ENCODE results near the gene SKAP1.
"Not testable (repeated sequence)": the region's sequence is repeated elsewhere in the genome, so short reads cannot be mapped to it uniquely, and the experiment has no call there.

The SKAP1 gene

DNA sequence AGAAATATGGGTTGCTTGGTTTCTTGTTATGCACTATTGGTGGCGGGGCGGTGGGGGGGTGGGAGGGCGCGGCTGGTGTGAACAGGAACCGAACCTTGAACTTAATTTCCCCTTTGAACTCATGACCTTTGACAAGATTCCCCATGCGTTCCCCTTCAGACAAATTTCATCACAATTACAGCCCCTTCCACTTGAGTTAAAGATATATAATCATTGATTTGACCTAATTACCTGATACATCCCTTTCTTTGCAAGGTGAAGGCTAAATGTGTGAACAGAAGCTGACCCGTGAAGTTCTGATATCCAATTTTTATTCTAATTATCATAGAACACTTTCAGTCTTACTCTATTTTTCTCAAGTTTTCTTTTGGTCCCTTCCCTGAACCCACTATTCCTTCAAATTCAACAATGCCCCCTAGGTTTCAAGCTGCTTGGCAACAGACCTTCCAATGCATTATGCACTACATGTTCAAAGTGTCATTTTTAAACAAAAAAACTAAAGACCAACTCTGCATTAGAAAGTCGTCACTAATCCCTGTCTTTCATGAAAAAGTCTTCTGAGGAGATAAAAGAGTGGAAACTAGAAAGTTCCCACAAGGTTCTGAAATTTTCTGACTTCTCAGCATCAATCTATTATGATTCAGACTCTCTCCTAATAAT lies 116.8 kb downstream of the SKAP1 start:
- no peak for FAIRE-seq

- no peak for FAIRE-seq
Observed at GRCh38 chr17:48311324-48311723, 118.7 kb downstream of the SKAP1 start.

- no peak for FAIRE-seq
Observed at GRCh38 chr17:48310748-48311213, 119.2 kb downstream of the SKAP1 start.

- FAIRE-seq: peak; percentile 27
Observed at GRCh38 chr17:48308581-48308980, 121.4 kb downstream of the SKAP1 start.

GRCh38 chr17:48307814-48308411 lies 122.1 kb downstream of the SKAP1 start:
- no peak for FAIRE-seq

DNA sequence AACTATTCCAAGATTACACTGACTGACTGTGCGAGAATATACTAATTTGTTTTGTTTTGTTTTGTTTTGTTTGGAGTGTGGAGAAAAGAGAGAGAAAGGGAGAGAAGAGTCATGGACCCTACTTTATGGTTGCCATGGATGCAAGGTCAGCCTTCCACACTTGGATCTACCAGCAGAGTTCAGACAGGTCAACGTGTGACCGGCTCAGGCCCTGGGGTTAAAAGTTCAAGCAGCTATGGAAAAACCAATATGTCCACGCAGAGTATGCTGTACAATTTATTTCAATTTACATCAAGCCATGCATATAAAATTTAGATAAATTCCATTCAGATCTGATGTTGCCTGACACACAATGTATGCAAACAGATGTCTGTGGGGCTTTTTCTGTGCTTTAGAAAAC lies 122.8 kb downstream of the SKAP1 start:
- no peak for FAIRE-seq

DNA sequence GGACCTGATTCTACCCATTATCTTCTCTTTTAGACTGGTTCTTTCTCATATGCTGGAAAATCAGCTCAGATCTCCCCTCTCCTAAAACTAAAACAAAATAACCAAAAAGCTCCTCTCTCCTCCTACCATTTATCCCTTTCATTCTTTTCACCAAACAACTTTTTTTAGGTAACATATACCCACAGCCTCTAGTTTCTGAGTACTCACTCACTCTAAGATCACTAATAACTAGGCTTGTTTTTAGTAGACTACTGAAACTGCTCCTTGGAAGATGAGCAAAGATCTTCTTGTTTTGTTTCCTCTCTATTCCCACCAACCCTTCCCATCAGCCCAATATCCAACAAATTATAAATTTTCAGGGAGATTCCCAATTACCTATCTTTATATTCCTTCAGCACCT lies 129.0 kb downstream of the SKAP1 start:
- FAIRE-seq: no peak

GRCh38 chr17:48299760-48300159 lies 130.3 kb downstream of the SKAP1 start:
- no peak for FAIRE-seq

DNA sequence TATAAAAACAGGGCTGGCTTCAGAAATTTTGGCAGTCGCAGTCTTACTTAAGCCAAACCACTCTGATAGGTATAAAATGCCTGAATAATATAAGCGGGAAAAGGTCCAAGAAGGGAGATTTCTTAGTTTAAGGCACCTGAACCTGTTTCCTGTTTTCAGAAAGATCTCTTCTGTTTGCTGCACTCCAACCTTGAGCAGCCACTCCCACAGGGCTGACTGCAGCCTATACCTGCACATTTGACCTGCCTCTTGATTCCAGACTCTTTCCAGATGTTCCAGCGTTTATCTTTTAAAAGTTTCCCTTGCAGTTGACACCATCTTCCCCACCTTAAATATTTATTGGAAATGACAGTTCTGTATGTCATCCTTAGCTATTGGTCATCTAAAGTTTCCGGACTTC lies 132.2 kb downstream of the SKAP1 start:
- no peak for FAIRE-seq

DNA sequence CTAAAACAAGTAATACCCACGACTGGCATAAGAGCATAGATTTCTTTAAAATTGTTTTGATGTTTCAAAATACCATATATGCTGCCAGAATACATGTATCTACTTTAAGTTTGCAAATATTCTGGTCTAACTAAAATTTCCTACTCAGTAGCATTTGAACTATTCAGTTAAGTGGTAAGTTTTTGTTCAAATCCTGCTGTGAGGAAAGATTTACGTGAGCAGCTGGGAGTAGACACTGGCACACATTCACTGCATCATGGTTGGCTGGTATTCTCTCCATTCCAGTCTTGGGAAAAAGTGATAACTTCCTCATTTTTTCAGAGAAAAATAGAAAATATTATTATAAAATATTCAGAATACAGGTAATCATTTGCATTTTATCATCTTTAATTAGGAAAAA lies 133.6 kb downstream of the SKAP1 start:
- no peak for FAIRE-seq

GRCh38 chr17:48295362-48296288 lies 134.4 kb downstream of the SKAP1 start:
- no peak for FAIRE-seq

DNA sequence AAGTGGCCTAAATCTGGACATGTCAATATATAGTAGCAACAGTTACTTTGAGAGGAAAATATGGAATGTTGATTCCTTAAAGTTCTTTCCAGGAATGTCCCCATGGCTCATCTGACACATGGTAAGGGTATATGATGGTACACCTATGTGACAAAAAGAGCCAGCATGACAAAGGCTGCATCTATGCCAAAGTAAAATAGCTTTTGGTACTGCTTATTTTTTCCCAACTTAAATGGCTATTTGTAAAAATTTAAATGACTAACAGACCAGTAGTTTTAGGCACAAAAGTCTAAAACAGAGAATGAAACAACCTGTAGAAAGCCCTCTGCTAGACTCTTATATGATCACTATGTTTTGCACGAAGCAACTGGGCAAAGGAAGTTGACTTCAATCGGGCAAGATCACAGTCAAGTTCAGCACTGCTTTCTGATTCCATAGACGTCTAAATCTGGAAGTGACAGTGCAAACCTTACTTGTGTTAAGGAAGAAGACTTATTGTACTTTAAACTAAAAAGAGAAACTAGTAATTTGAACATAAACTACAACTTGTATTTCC lies 135.1 kb downstream of the SKAP1 start:
- FAIRE-seq: no peak

DNA sequence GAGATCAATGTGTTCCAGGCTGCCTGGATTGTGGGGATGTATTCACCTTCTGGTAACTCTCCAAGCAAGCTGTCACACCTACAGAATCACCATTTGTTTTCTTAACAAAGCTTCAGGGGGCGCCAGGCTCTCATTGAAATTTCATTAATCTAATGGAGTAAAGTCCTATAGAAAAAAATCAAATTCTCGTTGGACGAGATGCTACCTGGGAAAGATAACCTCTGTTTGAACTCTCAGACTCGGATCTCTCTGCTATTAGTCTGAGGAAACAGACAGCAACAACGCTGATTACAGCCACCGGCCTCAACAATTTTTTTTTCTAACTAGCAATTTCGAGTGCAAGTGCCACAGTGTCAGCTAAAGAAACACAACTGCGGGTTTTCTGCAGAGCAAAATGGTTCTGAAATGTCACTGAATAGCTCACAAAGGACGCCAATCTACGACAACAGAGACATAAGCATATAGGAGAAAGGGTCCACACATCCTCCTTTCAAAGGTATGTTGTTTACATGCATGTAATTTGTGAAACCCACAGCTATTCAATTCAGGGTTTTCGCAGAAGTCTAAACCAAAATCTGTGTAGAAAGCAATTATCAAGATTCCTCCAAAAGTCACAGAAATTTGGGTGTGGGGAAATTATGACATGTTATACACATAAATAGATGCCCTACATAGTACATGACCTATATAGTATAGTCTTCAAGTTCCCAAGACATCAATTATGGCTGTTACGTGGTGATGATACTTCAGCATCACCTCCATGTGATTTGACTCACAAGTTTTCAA lies 135.8 kb downstream of the SKAP1 start:
- FAIRE-seq: no peak

DNA sequence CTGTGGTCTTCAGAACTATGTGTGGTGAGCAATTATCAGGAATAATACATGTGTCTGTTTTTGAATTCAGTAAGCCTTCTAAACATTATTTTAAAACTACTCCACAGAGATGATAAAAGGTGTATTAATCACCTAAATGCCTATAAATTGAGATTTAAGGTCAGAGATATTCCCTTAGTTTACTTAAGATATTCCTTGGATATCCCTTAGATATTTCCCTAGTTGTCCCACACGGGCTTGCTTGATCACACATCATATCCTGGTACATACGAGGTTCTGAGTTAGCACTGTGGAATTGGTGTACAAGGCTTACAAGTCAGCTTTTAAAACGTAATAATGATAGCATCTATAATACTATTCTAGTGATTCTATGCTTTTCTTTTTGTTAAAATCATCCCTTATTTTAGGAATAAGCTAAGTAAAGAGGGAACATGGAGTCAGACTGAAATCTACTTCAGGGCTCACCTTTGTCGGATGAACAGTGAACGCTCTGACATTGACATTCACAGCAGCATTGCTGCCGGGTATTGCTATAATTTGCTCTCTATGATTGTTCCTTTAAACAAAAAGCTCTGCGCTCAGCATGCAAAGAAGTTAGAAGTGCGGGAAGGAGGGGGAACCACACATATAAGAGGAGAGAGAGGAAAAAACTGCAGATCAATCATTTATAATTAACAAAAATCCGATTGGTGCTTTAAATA lies 136.5 kb downstream of the SKAP1 start:
- FAIRE-seq: no peak

GRCh38 chr17:48290378-48290777 lies 139.6 kb downstream of the SKAP1 start:
- no peak for FAIRE-seq

DNA sequence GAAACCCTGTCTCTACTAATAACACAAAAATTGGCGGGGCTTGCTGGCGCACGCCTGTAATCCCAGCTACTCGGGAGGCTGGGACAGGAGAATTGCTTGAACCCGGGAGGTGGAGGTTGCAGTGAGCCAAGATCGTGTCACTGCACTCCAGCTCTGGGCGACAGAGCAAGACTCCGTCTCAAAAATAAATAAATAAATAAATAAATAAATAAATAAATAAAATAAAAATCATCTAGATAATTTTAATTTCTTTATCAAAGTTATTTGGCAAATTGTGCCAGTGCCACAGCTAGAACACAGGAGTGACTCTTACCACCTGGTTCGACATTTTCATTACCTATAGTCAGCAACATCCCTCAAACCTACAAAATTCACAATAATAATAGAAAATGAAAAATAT lies 143.1 kb downstream of the SKAP1 start:
- FAIRE-seq: not testable (repeated sequence)

- FAIRE-seq: no peak
Observed at GRCh38 chr17:48285614-48286013, 144.4 kb downstream of the SKAP1 start.

DNA sequence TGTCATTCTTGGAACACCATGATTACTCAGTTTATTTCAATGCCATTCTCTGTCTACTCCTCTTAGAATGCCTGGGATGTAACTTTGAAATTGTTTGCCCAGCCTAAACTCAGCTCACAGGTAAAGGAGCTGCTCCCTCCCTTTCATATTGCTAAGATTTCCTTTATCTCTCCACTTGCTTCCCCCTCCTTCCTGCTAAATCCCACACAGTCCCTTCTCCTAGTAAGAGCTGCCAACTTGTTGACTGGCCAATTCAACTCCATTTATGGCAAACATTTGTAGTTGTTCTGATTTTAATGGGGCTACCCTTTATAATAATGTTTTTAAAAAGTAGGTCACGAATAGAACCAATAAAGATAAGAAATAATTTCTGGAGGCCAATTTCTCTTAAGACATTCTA lies 146.1 kb downstream of the SKAP1 start:
- no peak for FAIRE-seq

DNA sequence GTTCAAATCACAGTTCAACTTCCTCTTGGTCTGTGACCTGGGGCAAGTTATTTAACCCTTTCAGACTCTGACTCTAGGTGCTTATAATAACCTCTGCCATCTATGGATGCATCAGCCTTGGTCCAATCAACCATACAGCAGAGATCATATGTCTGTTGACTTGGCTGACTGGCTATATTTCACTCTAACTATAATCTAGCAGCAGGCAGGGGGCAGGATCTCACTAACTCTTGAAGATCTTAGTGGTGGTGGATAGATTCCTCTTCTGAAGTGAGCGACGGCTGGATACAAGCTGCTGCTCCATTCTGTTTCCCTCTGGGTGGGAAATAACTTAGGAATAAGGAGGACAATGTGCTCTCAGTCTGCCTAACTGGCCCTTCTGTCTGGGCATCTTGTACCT lies 146.6 kb downstream of the SKAP1 start:
- no peak for FAIRE-seq

DNA sequence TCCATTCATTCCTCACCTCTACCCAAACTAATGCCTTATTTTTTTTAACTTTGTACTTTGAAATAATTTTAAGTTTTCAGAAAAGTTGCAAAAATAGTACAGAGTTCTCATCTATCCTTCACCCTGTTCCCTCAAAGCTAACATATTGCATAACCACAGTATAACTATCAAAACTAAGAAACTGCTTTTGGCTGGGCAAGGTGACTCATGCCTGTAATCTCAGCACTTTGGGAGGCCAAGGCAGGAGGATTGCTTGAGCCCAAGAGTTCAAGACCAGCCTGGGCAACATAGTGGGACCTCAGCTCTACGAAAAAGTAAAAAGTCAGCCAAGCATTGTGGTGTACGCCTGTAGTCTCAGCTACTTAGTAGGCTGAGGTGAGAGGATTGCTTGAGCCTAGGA lies 147.7 kb downstream of the SKAP1 start:
- FAIRE-seq: no peak

DNA sequence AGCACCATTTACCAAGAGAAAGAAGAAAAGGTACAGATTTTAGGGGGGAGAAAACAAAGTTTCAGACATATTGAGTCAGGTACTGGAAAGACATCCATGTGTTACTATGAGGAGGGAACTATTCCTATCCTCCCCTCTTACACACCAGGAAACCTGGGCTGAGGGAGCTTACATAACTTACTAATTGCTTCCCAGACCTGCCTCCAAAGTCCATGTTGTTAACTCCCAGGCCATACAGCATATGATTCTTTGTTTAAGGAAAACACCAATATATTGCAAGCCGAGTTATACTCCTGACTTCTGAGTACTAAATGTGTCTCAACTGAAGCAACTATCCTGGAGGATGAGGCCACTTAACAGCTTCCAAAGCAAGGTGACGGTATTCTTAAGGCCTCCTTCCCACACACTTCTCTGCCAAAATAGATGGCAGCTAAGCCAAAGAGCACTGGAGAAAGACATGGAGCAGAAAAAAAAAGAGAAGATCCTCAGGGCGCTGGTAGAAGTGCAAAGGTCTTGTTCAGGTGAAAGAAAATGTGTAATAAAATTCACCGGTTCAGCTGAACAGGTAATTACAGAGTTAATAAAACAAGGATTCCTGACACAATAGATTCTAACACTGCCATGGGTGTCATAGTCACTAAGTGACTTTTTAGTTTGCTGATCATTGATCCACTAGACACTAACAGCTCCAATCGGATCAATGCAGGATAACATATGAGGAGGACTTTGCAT lies 151.1 kb downstream of the SKAP1 start:
- FAIRE-seq: no peak
